ENCODE measurements around the gene FRAS1.

FRAS1 gene

DNA sequence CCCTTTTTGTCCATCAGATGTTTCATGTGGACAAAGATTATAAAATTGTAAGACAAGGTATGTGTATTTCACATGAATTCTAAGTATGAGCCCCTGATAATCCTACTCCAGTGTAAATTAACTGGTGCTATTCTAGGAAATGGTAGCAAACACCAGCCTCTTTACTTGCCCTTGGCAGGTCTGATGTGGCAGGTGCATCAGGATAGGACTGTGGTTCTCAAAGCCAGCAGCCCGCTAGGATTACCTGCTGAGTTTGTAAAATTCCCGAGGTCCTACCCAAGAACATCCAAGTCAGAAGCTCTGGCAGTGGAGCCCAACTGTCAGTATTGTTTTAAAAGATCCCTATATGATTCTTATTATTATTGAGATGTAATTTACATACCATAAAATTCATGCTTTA lies 320.4 kb downstream of the FRAS1 start:
- DNase-seq: no peak

DNA sequence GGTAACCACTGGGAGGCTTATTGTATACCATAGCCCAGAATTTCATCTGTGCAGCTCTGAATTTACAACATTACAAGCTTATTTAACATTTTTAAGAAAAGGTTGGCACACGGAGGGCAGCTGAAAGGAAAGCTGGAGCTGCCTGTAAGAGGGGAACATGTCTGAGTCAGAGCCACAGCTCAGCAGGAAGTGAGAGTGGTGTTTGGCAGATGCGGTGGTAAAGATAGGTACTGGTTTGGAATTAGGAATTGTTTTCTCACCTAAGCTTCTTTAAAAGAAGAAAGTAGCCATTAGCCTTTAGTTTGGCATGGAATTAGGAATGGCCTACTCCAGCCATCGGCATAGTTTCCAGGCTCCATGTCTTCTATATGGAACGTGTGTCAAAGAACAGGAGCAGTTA lies 321.9 kb downstream of the FRAS1 start:
- DNase-seq: no peak

DNA sequence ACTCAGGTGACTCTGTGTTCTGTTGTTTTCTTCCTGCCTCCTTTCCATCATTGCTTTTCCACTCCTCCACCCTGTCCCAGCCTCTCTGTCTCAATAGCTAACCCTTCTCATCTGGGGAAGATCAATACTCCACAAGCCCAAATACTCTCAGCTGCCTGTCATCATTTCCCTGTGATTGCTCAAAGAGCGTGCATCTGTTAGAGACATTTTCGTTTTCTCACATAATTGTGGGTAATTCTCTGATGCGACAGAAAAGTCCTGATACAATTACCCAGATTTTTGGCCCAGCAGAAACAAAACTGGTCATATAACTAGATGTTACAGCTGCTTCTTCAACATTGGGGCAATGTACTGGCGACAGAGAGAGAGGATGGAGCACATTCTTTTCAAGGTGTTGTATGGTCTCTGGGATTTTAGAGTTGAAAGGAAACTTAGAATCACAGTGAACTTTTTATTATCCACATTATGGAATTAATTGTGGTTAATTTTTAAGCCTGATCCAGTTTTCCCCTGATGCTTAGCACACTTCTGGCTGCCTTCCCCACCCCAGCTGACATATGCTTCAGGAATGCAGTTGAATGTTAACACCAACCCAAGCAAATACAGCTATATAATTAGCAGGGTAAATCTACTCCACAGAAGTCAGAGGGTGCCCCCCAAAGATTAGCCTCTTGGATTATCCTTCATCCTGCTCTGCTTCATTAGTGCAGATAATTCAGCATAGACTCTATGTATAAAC lies 323.0 kb downstream of the FRAS1 start:
- no peak for DNase-seq

DNA sequence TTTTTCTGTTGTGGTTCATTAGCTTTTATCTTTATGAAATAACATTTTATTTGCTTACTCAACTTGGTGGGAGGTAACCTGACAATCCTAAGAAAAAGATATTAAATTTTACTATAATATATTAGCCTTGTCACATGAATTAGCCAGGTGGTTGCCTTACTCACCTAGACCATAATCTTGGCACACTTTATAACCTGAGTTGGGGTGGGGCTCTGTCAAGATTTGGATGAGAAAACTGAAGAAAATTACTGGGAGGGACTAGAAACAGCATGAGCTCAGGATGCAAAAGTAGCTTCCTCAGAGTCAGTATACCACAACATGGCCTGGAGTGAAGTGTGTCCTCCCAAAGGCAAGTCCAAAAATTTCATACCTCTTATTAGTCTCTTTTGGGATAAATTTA lies 329.6 kb downstream of the FRAS1 start:
- no peak for DNase-seq

DNA sequence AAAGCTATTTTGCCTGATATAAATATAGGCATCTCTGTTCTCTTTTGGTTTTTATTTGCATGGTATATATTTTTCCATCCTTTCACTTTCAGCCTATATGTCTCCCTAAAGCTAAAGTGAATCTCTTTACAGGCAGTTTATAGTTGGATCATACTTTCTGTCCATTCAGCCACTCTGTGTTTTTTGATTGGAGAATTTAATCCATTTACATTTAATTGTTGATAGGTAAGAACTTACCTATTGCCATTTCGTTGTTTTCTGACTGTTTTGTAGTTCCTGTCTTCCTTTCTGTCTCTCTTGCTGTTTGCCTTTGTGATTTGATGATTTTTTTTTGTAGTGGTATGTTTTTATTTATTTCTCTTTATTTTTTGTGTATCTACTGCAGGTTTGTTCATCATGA lies 338.5 kb downstream of the FRAS1 start:
- no peak for DNase-seq

DNA sequence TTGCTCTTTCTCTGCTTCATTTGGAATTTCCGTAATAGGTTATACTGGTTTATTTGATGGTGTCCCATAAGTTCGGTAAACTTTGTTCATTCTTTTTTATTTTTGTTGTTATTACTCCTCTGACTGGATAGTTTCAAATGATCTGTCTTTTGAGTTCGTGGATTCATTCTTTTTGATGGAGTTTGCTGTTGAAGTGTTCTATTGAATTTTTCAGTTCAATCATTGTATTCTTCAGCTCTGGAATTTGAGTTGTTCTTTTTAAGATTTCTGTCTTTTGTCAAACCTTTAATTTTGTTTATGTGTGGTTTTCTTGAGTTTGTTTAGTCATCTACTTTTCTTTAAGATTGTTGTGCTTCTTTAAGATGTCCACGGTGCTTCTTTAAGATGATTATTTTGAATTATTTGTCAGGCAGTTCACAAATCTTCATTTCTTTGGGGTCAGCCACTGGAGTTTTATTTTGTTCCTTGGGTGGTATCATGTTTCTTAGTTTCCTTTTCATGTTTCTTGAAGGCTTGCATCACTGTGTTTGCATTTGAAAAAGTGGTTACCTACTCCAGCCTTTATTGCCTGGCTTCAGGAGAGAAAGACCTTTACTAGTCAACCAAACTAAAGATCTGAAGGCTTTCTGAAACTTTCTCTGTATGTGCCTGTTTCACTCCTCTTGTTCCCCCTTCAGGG lies 339.6 kb downstream of the FRAS1 start:
- DNase-seq: no peak

DNA sequence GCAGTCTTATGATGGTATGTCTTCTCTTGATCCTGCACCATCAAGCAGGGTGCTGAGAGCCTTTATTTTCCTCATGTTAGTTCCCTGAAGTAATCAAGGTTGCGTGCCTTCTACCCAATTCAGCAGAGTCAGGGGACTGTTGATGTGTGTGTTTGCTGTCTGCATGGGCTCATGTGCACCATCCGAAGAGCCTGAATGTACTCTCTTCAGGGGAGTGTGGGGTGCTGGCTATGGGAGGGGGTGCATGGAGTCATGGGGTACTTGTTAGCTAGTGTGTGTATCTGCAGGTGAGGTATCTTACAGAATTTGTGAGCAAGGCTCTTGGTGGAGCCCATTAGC lies 340.1 kb downstream of the FRAS1 start:
- no peak for DNase-seq

DNA sequence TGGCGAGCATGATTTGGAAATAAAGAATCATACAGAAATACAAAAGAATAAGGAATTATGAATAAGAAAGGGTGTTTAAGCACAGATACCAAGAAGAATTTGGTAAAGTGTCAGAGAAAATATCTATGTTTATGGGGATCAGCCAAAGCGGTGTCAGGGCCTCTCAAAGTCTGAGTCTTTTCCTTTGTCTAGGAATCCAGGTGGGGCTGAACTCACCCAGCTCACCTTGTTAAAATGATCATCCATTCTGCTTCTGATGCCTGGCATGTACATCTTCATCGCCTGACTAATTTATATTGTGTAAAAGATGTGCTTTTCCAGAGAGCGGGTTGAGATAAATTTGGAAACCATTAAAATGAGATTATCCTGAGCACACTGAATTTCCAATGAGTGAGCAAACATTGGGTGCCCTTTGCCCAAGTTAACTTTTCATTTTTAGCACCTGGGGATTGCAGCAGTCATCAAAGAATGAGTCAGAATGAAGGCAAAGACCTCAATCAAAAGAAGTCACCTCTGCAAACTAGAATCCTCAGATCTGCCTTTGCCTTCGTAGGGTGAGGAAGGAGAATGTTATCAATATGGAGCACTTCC lies 352.6 kb downstream of the FRAS1 start:
- no peak for DNase-seq

DNA sequence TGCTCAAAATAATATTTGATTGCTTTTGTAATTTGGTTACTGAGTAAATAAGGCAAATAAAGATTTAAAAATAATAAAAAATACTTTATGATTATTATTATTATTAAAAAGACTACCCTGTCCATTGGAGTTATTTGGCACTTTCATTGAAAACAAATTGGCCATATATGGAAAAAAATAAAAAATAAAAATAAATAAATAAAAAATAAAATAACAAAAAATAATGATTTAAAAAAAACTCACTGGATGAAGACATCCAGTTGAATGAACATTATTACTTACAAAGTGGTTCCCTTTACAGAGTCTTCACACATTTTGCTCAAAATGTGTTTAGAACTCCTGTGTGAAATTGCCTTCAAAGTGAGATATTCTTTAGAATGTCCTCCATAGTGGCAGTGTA lies 353.1 kb downstream of the FRAS1 start:
- no peak for DNase-seq

DNA sequence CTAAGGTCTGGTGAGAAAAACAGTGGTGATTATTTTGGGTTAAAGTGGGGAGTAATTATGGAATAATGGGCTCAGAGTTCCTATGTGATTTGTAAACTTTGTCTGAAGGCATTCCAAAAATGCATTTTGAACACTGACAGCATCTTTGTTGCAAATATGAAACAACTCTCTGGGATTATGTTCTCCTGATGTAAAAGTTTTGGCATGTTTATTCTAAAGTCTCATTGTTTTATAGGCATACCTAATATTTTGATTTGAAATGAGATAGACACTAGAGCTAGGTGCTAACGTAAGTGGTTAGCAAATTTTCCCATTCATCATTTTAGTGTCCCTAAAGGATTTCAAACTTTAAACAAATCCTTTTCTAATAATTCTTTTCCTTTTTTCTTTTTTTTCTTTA lies 353.6 kb downstream of the FRAS1 start:
- DNase-seq: no peak

DNA sequence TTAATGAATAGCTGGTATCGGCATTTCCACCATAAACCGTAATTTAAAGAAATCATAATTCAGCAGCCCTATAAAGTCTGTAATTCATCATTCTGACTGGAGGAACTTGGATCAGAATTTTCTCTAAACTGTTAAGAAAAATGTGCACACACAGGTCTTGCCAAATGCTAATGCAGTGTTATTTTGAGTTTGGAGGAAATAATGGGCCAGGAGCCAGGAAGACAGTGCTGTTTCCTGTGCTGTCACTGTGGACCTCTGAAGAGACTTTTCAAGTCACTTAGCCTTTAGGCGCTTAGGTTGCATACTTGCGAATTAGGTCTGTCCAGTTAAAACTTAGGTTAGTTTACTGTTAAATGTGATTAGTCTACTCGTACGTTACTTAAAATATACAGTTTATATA lies 357.0 kb downstream of the FRAS1 start:
- no peak for DNase-seq

DNA sequence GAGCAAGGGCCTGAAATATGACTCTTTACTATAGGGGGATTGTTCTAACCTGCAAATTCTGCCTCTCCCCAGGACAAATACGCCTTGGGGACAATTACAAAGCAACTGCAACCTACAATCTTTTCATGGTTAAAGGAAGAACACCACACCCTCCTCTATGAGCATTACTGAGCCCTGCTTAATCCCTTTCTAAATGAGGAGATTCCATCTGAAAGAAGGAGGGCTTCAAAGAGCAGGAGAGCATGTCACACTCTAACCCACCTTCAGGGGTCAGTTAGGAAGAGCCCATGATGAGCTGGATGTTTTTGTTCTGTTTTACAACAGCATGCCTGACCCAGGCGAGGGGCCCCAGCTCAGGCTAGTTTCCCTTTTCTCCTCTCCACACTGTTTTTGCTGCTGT lies 360.5 kb downstream of the FRAS1 start:
- no peak for DNase-seq

DNA sequence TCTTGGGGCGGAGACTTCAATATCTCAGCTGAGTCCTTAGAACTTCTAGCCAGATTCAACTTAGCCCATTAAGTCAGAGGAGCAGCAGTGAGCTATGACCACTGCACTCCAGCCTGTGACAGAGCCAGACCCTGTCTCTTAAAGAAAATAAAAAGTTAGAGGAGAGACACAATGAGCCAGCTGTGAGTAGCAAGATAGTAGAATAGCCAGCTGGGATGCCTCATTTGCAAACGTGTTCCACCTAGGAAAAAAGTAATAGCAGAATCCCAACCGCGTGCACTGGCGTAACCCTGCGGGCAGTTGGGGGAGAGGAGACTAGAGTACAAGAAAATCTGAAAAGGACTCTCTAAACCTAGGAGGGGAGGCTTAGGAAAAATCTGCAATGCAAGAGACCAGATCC lies 361.3 kb downstream of the FRAS1 start:
- no peak for DNase-seq

DNA sequence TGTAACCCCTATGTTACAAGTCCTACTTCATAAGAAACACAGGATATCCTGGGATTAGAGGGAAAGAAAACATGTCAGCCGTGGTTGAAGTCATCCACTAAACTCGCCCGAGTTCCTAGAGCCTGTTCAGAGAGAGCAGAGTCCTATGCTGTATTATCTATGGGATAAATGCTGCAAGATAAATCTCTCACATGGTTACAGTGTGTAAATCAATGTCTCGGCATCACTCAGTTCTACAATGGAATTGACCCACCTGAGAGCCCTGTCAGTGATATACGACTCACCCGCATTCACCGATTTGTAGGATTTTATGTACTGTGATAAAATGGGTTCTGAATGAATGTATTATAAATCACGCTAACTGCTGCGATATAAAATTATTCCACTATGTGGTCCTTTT lies 366.7 kb downstream of the FRAS1 start:
- DNase-seq: no peak

DNA sequence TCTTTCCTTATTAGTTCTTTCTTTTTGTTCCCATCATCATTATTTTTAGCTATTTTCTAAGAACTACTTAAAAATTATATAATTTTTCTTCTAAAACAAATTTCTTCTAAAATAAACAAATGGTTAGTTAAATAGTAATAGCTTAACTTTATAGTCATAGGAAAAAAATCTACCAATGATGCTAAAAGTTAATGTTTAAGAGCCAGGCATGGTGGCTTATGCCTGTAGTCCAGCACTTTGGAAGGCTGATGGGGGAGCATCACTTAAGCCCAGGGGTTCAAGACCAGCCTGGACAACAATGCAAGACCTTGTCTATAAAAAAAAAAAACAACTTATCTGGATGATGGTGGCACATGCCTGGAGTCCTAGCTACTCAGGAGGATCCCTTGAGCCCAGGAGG lies 367.3 kb downstream of the FRAS1 start:
- no peak for DNase-seq

DNA sequence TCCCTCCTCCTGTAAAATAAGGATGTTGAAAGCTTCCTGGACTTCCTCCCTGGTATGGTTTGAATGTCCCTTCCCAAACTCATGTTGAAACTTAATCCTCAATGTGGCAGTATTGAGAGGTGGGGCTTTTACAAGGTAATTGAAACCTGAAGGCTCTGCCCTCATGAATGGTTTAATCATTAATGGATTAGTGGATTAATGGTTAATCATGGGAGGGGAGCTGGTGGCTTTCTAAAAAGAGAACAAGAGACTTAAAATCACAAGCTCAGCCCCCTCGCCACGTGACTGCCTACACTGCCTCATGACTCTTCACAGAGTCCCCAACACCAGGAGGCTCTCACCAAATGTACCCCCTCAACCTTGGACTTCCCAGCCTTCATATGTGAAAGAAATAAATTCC lies 369.8 kb downstream of the FRAS1 start:
- DNase-seq: peak; percentile 39 to 62

DNA sequence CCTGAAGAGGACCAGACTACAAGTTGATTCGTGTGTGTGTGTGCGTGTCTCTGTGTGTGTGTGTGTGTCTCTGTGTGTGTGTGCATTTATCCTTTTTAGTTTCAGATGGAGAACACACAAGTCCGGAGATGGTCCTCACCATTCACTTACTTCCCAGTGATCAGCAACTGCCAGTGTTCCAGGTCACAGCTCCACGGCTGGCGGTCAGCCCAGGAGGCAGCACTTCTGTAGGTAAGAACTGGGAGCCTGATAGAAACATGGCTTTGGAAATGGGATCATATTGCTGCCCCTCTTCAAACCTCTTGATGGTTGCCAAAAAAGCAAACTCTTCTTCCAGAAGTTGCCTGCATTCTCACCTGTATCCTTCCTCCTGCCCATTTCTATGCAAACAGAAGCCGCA lies 371.9 kb downstream of the FRAS1 start:
- DNase-seq: no peak

DNA sequence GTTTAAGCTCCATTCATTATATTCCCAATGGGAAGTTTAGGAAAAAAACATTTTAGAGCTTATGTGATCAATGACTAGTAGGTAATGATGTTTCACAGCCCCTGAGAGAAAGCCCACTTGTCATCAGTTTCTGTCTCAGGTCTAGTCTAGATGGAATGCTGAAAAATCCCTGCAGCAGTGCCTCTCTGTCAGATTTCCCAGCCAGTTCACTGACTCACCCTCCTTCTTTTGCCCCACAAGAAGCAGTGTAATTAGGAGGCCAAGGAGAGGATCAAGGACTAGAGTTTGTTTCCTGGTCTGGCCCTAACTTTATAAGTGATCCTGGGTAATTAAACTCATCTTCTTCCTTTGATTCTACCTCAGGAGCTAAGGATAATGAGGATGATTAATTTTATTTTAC lies 375.8 kb downstream of the FRAS1 start:
- no peak for DNase-seq

DNA sequence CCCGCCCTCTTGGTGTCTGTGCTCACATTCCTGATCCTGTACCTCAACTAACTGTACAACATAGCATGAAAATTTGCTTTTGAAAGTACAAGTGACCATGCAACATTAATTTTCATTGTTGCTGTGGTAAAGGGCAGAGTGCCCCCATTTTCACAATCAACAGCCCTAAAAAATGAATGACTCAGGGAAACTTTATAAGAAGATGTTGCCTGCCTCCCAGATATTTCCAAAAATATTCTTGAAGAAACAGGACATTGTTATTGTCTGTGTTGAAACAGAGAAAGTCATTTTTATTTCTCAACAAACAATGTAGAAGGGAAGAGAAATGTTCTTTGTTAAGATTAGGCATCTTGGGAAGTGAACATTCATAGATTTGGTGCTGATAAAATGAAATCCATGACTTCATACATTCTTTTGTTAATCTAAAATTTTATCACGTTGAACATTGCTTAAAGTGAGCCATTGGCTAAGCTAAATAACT lies 380.5 kb downstream of the FRAS1 start:
- DNase-seq: no peak

DNA sequence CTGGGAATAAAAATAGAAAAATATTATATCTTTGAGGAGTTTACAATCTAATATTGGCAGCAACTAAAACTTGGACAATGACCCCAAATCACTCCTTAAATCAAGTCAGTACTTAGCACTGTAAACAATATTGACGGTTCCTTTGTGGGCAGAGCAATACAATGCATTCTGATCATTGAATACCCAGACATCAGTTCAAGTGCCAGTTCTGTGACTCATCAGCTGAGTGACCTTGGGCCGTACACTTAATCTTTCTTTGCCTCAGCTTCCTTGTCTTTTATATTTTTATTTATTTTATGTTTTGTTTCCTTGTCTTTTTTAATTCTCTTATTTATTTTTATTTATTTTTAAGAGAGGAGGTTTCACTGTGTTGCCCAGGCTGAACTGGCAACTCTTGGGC lies 382.2 kb downstream of the FRAS1 start:
- no peak for DNase-seq

DNA sequence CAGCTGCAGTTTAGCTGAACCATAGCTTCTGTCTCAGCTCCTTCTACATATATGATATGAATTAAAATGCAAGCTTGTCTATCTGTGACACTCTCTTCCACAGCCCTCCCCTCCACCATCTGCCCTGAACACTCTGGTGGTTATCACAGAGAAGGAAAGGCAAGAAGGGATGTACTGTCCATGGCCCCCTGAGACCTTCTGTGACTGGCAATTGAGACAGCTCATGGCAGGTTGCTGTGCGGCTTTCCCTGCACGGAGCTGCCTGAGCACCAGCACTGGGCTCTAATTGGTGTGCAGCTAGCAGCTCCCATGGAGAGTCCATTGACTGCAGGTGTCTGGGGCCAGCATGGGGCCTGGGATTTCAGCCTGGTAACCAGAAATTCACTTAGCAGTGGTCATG lies 384.6 kb downstream of the FRAS1 start:
- DNase-seq: peak; percentile 3 to 55

DNA sequence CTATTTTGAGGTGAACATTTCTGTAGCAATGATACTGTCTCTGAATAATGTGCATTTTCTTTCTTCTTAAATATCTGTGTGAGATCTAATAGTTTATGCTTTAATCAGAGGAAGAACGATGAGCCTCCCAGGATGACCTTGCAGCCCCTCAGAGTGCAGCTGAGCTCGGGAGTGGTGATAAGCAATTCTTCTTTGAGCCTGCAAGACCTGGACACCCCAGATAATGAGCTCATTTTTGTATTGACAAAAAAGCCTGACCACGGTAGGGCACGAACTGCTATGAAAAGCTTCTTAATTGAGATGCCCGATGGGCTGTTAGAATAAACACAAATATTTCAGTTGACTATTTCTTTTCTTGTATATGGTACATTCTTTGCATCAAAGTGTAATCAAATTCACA lies 389.5 kb downstream of the FRAS1 start:
- no peak for DNase-seq

DNA sequence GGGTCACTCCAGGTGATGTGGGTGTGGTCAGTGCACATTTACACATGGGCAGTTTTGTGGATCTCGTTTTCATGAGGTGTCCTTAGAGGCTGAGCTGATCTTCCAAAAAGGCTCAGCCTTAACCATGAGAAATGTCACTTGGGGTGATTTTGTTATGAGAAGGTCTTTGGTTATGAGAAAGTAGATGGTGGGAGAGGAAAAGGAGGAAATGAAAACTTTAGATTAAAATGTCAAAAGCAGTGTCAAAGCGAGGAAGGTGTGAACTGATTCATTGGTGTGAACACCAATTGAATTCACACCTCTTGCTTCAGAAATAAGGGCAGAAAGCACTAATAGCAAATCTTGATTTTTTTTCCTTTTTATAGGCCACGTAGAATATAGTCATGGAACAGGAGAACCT lies 394.3 kb downstream of the FRAS1 start:
- DNase-seq: no peak

DNA sequence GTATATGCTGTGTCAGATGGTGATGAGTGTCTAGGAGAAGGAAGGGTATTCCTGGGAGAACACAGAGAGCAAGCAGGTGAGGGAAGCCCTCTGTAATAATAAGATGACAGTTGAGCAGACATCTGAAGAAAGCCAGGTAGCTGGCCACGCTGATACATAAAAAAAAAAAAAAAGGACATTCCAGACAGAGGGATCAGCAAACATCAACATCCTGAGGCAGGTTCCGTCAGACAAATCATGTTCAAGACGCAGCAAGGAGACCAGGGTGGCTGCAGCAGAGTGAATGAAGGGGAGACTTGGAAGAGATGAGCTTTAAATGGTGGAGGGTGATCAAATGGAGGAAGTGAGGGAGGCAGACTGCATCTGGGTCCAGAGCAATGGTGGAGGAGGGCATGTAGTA lies 396.9 kb downstream of the FRAS1 start:
- DNase-seq: no peak

DNA sequence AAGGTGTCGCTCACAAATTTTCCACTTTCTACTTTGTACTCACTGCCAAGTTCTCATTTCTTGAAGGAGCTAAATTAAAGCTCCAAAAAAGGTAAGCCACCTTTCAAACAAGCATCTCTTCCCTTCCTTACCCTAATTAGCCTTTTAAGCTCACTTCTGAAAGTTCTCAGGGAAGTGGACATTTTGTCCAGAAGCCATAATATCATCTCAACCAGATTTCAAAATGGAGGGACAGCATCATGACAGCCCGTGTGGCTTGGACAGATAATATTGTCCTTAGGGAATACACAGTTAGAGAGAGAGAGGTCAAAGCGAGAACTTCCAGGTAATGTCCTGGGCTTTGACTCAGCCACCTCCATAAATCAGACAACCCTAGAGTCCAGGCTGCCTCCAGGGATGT lies 400.6 kb downstream of the FRAS1 start:
- DNase-seq: no peak

All from NCI-H524 (cell line).